Activated naive CD8-positive, alpha-beta T cell treated with anti-CD3 and anti-CD28 coated beads, Interleukin-2, amount 50 U/mL, for 16 hours (primary cell): ENCODE measurements around the gene MRPS23.

Experiments used
- DNase-seq: peaks from one replicate; pipeline ENCODE4 v3.0.0-alpha.2; 2020; ENCODE audit warnings: low read depth, low spot score

MRPS23 gene

GRCh38 chr17:57803021-57803420, 46.8 kb downstream of the MRPS23 start:
- DNase-seq = no peak

- DNase-seq = no peak
These were observed 48.7 kb downstream of the MRPS23 start for GRCh38 chr17:57801044-57801711.

- no peak for DNase-seq
These were observed 55.0 kb downstream of the MRPS23 start for GRCh38 chr17:57794841-57795240.

GRCh38 chr17:57788725-57789124, 61.1 kb downstream of the MRPS23 start:
- no peak for DNase-seq

- no peak for DNase-seq
These were observed 64.8 kb downstream of the MRPS23 start for GRCh38 chr17:57785022-57785421.
